ENCODE measurements around the gene VTI1B. TPM values are rescaled to one million over a fixed set of nuclear protein-coding genes. Genes with fewer than 3 reads are reported as not detected.

VTI1B gene
- polyA plus RNA-seq, 1 donor (not counting 4 experiments of a cell fraction or from before 2014, with no cell fraction given) = 94.4 TPM

GRCh38 chr14:67663633-67664032 lies 10.8 kb downstream of the VTI1B start:
- peak overlapping the region; percentile 21 for H2AFZ ChIP-seq (ENCODE audit: control insufficient read depth, low read length)
- peaks cover 47% of the 10 kb centered on the region for H3K79me2 ChIP-seq (ENCODE audit: control insufficient read depth, insufficient read depth, low read length)
- peak overlapping the region; percentile 65 for H3K4me2 ChIP-seq (ENCODE audit: control insufficient read depth, extremely low read depth, insufficient read depth, low read depth, low read length)
- H3K9me1 ChIP-seq (ENCODE audit: control insufficient read depth, extremely low read depth, insufficient read depth, low read length) = no peaks in the 10 kb centered on the region
- H3K27me3 ChIP-seq (ENCODE audit: control insufficient read depth, extremely low read depth, insufficient read depth, low read length) = no peaks in the 10 kb centered on the region
- FAIRE-seq = no peak
- H3K4me3 ChIP-seq (ENCODE audit: control insufficient read depth in 2 of 3, extremely low read depth in 1 of 3, insufficient read depth in 2 of 3, low read depth in 1 of 3, low read length in 3 of 3) = peak overlapping the region in 1 of 3 experiments; percentile 37
- H3K9me3 ChIP-seq (ENCODE audit: control insufficient read depth, low read depth, low read length) = no peaks in the 10 kb centered on the region
- H3K4me1 ChIP-seq (ENCODE audit: control insufficient read depth, extremely low read depth, insufficient read depth, low read length) = peaks cover 19% of the 10 kb centered on the region
- no peak for TF ChIP-seq CTCF (optimal IDR thresholded peaks at IDR 0.05 in 1 of 3, IDR thresholded peaks at IDR 0.05 in 1 of 3, conservative IDR thresholded peaks at IDR 0.05 in 1 of 3; ENCODE audit: extremely low read depth in 1 of 3, insufficient read depth in 2 of 3, low read length in 3 of 3)
- no peak for TF ChIP-seq EZH2 (IDR thresholded peaks at IDR 0.05; ENCODE audit: low read length)
- peaks cover 7% of the 10 kb centered on the region for H4K20me1 ChIP-seq (ENCODE audit: control insufficient read depth, extremely low read depth, insufficient read depth, low read length)
- H3K27ac ChIP-seq (ENCODE audit: control insufficient read depth, insufficient read depth, low read length) = peak overlapping the region; percentile 51
- H3K9ac ChIP-seq (ENCODE audit: control insufficient read depth, extremely low read depth, insufficient read depth, low read length) = no peak overlapping the region
- peaks cover 3 to 5% of the 10 kb centered on the region in 2 experiments for H3K36me3 ChIP-seq (ENCODE audit: control insufficient read depth in 2 of 2, extremely low read depth in 1 of 2, insufficient read depth in 2 of 2, low read length in 2 of 2)
- DNase-seq (ENCODE audit: low read depth, low spot score) = peak; percentile 38
- dilution Hi-C loops (cut with MboI; ENCODE audit: extremely low pct_ligation_motif_present, low sequenced_read_pairs) = no loop called here

GRCh38 chr14:67653651-67654280 lies 20.7 kb downstream of the VTI1B start:
- Histone ChIP-seq H3K4me1 (ENCODE audit: control insufficient read depth, extremely low read depth, insufficient read depth, low read length) (peaks cover 15% of the 10 kb centered on the region), H3K4me2 (ENCODE audit: control insufficient read depth, extremely low read depth, insufficient read depth, low read depth, low read length) (no peak overlapping the region), H3K4me3 (ENCODE audit: control insufficient read depth in 2 of 3, extremely low read depth in 1 of 3, insufficient read depth in 2 of 3, low read depth in 1 of 3, low read length in 3 of 3) (no peak overlapping the region), H3K9ac (ENCODE audit: control insufficient read depth, extremely low read depth, insufficient read depth, low read length) (no peak overlapping the region), H3K36me3 (ENCODE audit: control insufficient read depth in 2 of 2, extremely low read depth in 1 of 2, insufficient read depth in 2 of 2, low read length in 2 of 2) (peaks cover 15 to 37% of the 10 kb centered on the region in 2 experiments), H3K9me1 (ENCODE audit: control insufficient read depth, extremely low read depth, insufficient read depth, low read length) (no peaks in the 10 kb centered on the region), H3K9me3 (ENCODE audit: control insufficient read depth, low read depth, low read length) (no peaks in the 10 kb centered on the region), H3K27ac (ENCODE audit: control insufficient read depth, insufficient read depth, low read length) (no peak overlapping the region), H3K79me2 (ENCODE audit: control insufficient read depth, insufficient read depth, low read length) (no peaks in the 10 kb centered on the region), H3K27me3 (ENCODE audit: control insufficient read depth, extremely low read depth, insufficient read depth, low read length) (no peaks in the 10 kb centered on the region), H4K20me1 (ENCODE audit: control insufficient read depth, extremely low read depth, insufficient read depth, low read length) (no peaks in the 10 kb centered on the region), H2AFZ (ENCODE audit: control insufficient read depth, low read length) (no peak overlapping the region)
- TF ChIP-seq CTCF (optimal IDR thresholded peaks at IDR 0.05 in 1 of 3, IDR thresholded peaks at IDR 0.05 in 1 of 3, conservative IDR thresholded peaks at IDR 0.05 in 1 of 3; ENCODE audit: extremely low read depth in 1 of 3, insufficient read depth in 2 of 3, low read length in 3 of 3) = no peak
- FAIRE-seq = no peak
- DNase-seq (ENCODE audit: low read depth, low spot score) = no peak
- dilution Hi-C loops (cut with MboI; ENCODE audit: extremely low pct_ligation_motif_present, low sequenced_read_pairs) = no loop called here

All from keratinocyte (primary cell).